HG02571 (cell line): ENCODE results near the gene REXO5.
A peak's percentile ranks its signal among the peaks of the same experiment; 100 is the strongest.
"Not testable (repeated sequence)": the region's sequence is repeated elsewhere in the genome, so short reads cannot be mapped to it uniquely, and the experiment has no call there.

Experiments
- ATAC-seq: cut with Tn5 transposase; IDR thresholded peaks from one replicate; pipeline ENCODE4 v1.9.1; 2021; ENCODE audit warnings: mild to moderate bottlenecking, moderate library complexity; ENCODE audit not compliant: unreplicated experiment

REXO5 gene

GRCh38 chr16:20806168-20807050 lies at the start of gene REXO5, which contains the start of gene ERI2:
TSS of gene REXO5 (plus strand) at chr16:20806527. CDS start at chr16:20806954, 427 bp downstream.
TSS of gene ERI2 (minus strand) at chr16:20806472. CDS start at chr16:20806430, 42 bp downstream.
- ATAC-seq, result peak; percentile 77

GRCh38 chr16:20760346-20760745 lies 46.0 kb upstream of the REXO5 start:
- ATAC-seq, result no peak

GRCh38 chr16:20761175-20761574 lies 45.2 kb upstream of the REXO5 start:
- no peak for ATAC-seq

- ATAC-seq, result no peak
These were observed 43.8 kb upstream of the REXO5 start for GRCh38 chr16:20762404-20763123.

- ATAC-seq, result peak; percentile 96
These were observed 42.7 kb upstream of the REXO5 start, which contains the start of gene ACSM3 for GRCh38 chr16:20763461-20764232. TSS of gene ACSM3 (plus strand) at chr16:20764014. CDS start at chr16:20770035, 6,021 bp downstream.

GRCh38 chr16:20764448-20764847 lies 41.9 kb upstream of the REXO5 start:
- not testable (repeated sequence) for ATAC-seq

- ATAC-seq, result no peak
These were observed 40.6 kb upstream of the REXO5 start for GRCh38 chr16:20765732-20766131.

GRCh38 chr16:20766294-20766693 lies 40.0 kb upstream of the REXO5 start:
- no peak for ATAC-seq

- no peak for ATAC-seq
These were observed 38.8 kb upstream of the REXO5 start for GRCh38 chr16:20767577-20767976.

- no peak for ATAC-seq
These were observed 38.2 kb upstream of the REXO5 start for GRCh38 chr16:20768121-20768520.

- no peak for ATAC-seq
These were observed 37.5 kb upstream of the REXO5 start for GRCh38 chr16:20768818-20769217.

GRCh38 chr16:20773679-20774078 lies 32.6 kb upstream of the REXO5 start:
- ATAC-seq, result no peak

- no peak for ATAC-seq
These were observed 31.5 kb upstream of the REXO5 start for GRCh38 chr16:20774703-20775362.

GRCh38 chr16:20781697-20782096 lies 24.6 kb upstream of the REXO5 start:
- no peak for ATAC-seq

- ATAC-seq, result no peak
These were observed 23.9 kb upstream of the REXO5 start for GRCh38 chr16:20782470-20782869.

GRCh38 chr16:20784204-20784603 lies 22.1 kb upstream of the REXO5 start:
- ATAC-seq, result no peak

- ATAC-seq, result no peak
These were observed 17.2 kb upstream of the REXO5 start for GRCh38 chr16:20789130-20789529.

- ATAC-seq, result no peak
These were observed 14.3 kb upstream of the REXO5 start for GRCh38 chr16:20791923-20792612.

GRCh38 chr16:20798364-20798763 lies 8.0 kb upstream of the REXO5 start:
- no peak for ATAC-seq

GRCh38 chr16:20799599-20799998 lies 6.7 kb upstream of the REXO5 start:
- no peak for ATAC-seq
